Measurements from ENCODE around the gene HS3ST6.
"Not testable (repeated sequence)": the region's sequence is repeated elsewhere in the genome, so short reads cannot be mapped to it uniquely, and the experiment has no call there.

The HS3ST6 gene

DNA sequence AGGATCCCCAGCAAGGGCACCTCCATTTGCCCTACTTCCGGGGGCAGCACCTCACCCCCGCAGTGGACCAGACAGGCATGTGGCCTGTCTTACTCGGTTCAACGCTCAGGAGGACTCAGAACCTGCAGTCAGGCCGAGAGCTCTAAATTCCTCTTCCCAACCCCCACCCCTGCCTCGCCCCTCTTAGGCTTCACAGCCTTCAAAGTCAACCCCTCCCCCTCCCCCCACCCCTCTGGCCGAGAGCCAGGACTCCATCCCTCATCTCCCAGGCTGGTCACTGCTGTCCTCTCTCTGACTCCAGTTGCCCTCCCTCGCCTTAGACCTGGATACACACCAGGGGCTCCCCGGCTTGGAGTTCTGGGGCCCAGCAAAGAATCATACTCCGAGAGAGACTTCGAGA, 8.1 kb upstream of the HS3ST6 start:
- DNase-seq (ENCODE audit: low spot score), result no peak

- no peak for DNase-seq (ENCODE audit: low spot score)
Observed at GRCh38 chr16:1924095-1924494, 5.9 kb upstream of the HS3ST6 start.

DNA sequence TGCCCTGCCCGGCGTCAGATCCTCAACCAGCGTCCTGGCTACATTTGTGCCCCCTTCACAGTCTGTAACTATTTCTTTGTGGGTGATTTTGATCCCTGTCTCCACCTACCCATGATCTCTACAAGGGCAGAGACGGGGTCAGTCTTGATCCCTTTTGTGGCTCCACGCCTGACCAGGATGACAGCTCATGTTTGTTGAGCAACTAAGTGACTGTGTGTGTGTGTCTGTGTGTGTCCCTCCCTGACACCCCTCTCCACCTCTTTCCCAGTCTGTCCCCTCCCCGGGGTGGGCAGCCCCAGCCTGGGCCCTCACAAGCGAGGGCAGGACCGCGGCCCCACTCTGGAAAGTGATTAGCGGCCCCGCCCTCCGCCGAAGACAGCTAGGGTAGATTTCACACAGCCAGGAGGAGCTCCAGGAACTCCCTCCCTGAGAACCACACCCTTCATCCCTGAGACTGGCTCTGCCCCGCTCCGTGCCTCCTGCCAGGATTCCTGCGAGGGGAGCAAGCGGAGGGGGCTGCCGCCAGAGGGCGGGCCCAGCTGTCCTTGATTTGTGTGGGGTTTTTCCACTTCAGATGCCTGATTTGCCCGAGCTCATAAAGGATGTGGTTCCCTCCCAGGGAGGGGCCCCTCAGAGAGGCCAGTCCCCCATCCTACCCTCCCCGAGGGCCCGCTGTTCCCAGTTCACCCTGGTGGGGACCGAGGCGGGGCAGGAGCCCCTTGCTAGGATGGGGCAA, 5.3 kb upstream of the HS3ST6 start:
- no peak for DNase-seq (ENCODE audit: low spot score)

DNA sequence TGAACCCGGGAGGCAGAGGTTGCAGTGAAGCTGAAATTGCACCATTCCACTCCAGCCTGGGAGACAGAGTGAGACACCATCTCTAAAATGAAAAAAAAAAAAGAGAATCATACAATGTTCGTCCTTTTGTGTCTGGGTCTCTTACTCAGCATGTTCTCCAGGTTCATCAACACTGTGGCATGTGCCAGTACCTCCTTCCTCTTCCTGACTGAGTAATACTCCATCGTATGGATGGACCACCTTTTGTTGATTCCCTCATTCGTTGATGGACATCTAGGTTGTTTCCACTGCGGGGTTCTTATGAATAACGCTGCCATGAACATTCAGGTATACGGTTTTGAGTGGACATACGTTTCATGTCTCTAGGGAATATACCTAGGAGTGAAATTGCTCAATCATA, 4.1 kb upstream of the HS3ST6 start:
- no peak for DNase-seq (ENCODE audit: low spot score)

DNA sequence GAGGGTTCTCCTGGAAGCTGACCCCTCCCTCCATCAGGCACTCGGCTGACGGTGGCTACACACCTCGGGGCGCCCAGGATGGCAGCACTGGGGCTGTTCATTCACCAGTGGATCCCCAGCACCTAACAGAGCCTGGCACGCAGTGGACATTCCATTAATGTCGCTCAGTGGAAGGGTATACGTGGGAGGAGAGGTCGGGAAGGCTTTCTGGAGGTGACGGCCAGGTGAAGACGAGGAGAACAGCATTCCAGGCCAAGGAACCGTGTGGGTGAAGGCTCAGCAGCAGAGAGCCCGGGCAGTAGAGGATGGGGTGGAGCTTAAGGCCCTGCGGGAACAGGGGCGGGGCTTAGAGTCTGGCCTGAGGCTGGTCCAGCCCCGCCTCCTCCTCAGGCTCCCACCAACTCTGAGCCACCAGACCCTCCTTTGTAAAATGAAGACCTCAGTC, 2.5 kb upstream of the HS3ST6 start:
- DNase-seq (ENCODE audit: low spot score), result no peak

- DNase-seq (ENCODE audit: low spot score), result not testable (repeated sequence)
Observed at GRCh38 chr16:1920122-1920521, 1.9 kb upstream of the HS3ST6 start.

DNA sequence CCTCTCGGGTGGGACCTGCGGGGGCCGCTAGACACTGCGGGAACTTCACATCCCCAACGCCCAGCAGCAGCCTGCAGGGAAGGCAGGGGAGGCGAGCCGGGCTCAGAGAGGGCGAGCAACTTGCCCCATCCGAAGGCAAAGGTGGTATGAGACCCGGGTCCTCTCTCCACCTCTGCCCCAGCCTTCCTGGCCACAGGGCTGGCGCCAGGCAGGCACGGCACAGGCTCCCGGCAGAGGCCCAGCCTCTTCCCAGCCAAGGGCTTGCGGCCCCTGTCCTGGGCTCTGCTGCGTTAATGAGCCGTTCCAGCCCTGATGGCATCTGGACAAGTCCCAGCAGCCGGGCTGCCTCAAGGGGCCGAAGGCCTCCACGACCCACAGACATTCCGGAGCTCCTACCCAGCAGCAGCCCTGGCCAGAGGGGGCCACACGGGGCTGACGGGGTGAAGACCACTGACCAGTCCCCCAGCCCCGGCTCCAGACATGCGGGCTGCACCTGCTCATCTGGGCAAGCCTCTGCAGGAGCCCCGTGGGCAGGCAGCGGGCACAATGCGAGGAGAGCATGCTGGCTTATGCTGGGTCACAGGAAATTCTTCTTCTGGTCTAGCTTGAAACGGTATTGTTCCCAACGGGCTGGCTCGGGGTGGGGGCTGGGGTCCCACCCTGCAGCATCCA, 1.2 kb upstream of the HS3ST6 start:
- DNase-seq (ENCODE audit: low spot score), result no peak

DNA sequence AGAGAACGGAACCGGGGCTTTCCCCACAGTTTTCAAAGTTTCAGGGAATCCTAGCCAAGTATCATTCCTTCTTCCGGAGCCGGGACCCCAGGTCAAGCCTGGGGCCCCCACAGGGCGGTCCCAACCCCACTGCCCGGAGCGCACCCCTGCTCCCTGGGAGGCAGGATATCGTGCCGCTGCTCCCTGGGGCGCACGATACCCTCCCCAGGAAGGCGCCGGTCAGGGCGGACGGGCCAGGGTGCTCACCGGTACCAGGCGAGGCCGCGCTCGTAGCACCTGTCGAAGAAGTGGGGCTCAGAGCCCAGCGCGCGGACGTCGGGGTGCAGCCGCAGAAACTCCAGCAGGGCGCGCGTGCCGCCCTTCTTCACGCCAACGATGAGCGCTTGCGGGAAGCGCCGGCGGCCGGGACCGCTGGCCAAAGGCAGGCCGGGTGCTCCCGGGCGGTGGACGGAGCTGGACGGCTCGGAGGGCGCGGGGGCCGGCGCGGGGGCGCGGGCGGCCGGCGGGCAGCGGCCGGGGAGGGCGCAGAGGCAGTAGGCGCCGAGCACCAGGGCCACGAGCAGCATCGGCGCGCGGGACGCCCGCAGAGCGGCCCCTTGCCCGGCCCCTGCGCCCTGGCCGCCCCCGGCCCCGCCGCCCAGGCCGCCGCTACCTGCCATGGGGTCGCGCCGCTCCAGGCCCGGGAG, 407 bp downstream of the HS3ST6 start:
- DNase-seq (ENCODE audit: low spot score), result no peak

GRCh38 chr16:1917056-1917664, 1.1 kb downstream of the HS3ST6 start:
- DNase-seq (ENCODE audit: low spot score), result no peak

- no peak for DNase-seq (ENCODE audit: low spot score)
Observed at GRCh38 chr16:1916640-1916990, 1.6 kb downstream of the HS3ST6 start.

GRCh38 chr16:1915732-1916639, 2.2 kb downstream of the HS3ST6 start:
- DNase-seq (ENCODE audit: low spot score), result no peak

- DNase-seq (ENCODE audit: low spot score), result no peak
Observed at GRCh38 chr16:1914988-1915387, 3.2 kb downstream of the HS3ST6 start.

DNA sequence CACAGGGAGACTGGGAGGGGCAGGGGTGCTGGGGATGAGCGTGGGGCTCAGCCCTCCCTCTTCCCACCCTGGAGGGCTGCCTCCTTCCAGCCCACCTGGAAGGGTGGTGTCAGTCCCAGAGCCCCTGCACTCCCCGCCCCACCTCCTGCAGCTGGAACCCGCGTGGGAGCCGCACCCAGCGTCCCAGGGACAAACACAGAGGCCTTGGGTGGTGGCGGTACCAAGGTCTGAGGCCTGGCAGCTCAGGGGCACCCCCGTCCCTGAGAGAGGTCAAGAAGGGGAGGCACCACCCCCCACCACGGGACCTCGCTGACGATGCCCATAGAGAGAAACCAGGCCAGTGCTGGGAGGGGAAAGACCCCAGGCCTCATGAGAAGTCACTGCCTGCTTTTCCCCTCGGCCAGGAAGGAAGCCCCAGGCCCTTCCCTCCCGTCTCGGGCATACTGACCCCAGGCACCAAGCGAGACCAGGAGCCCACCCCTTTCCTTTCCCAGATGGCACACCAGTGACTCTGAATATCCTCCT, 4.1 kb downstream of the HS3ST6 start:
- no peak for DNase-seq (ENCODE audit: low spot score)

GRCh38 chr16:1913327-1914083, 4.7 kb downstream of the HS3ST6 start:
- no peak for DNase-seq (ENCODE audit: low spot score)

- DNase-seq (ENCODE audit: low spot score), result no peak
Observed at GRCh38 chr16:1912215-1912543, 6.0 kb downstream of the HS3ST6 start.

DNA sequence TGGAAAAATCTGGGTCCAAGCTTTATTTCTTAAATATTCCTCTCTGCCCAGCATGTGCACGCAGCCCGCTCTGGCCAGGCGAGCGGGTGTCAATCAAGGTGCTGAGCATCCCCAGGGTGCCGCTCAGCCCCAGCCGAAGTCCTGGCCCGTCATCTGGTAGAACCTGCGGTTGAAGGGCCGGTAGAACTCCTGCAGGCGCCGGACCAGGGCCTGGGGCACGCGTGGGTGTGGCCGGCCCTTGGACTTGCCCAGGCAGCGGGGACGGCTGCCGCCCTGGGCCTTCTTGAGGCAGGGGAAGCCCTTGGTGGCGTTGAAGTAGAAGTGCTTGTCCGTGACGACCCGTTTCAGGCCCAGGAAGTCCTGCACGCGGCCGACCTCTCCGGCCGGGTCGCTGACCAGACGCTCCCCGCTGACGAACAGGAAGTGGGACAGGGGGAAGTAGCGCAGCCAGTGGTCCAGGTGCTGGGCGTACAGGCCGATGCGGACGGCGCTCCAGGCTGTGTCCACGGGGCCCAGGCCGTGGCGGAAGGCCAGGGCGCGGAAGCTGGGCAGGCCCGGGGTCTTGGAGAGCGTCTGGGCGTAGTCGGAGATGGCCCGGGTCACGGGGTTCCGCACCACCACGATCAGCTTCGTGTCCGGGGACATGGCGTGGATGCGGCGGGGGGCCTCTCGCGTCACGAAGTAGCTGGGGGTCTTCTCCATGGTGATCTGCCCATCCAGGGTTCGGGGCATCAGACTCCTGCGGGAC, 6.6 kb downstream of the HS3ST6 start:
- DNase-seq (ENCODE audit: low spot score), result no peak

GRCh38 chr16:1909561-1910231, 8.5 kb downstream of the HS3ST6 start:
- no peak for DNase-seq (ENCODE audit: low spot score)

DNA sequence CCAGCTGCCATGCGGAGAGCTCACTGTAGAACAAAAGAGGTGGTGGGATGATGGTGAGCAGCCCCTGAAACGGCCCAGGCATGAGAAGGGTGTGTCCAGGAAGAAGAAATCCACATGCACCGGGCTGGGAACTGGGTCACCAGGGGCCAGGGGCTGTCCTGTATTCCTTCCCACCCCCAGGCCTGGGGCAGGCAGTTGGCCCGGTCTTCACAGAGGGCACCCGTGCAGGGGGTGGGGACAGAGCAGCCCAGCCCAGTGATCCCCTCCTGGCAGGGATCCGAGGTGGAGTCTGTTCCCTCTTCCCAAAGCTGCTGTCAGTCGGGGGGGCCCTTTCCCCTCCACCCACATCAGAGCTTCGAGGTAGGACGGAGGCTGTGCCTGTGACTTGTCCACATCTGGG, 9.2 kb downstream of the HS3ST6 start:
- DNase-seq (ENCODE audit: low spot score), result no peak

GRCh38 chr16:1908184-1908583, 10.0 kb downstream of the HS3ST6 start:
- no peak for DNase-seq (ENCODE audit: low spot score)
